SJSA1 (cell line): ENCODE measurements around the gene GRID2. TPM values are rescaled to one million over a fixed set of nuclear protein-coding genes. Genes with fewer than 3 reads are reported as not detected.

Experiments
- DNase-seq, 2 experiments: peaks; one replicate each; pipeline ENCODE4 v3.0.0-alpha.2; 2015 to 2020; ENCODE audit warnings: low spot score in 2 of 2, low read depth in 1 of 2
- H3K27ac ChIP-seq: fragments of 250-450 bp; sonication (Bioruptor Pico); 2 replicates; pipeline ENCODE4 v1.5.1; 2020; ENCODE audit warnings: mild to moderate bottlenecking, moderate library complexity
- H3K27me3 ChIP-seq: fragments of 250-450 bp; sonication (Bioruptor Pico); replicated peaks from 2 replicates; pipeline ENCODE4 v1.5.1; 2020; ENCODE audit warnings: mild to moderate bottlenecking, moderate library complexity
- H3K36me3 ChIP-seq: fragments of 250-450 bp; sonication (Bioruptor Pico); 2 replicates; pipeline ENCODE4 v1.5.1; 2020; ENCODE audit warnings: mild to moderate bottlenecking
- H3K4me1 ChIP-seq: fragments of 250-450 bp; sonication (Bioruptor Pico); replicated peaks from 2 replicates; pipeline ENCODE4 v1.6.1; 2021; ENCODE audit warnings: mild to moderate bottlenecking
- H3K4me3 ChIP-seq: fragments of 250-450 bp; sonication (Bioruptor Pico); 2 replicates; pipeline ENCODE4 v1.5.1; 2020; ENCODE audit warnings: mild to moderate bottlenecking
- H3K9me3 ChIP-seq: fragments of 250-450 bp; sonication (Bioruptor Pico); replicated peaks from 2 replicates; pipeline ENCODE4 v1.5.1; 2020; ENCODE audit warnings: mild to moderate bottlenecking
- total RNA-seq: library from RNA; depleted of rRNA; stranded (reverse); fragments of >200 nt; shearing (Covaris generic); gene quantifications from 2 replicates; pipeline ENCODE4 v1.2.3, GENCODE V29; 2014

Gene GRID2
- total RNA-seq, 1 experiment from 2014 or later: not detected

- H3K36me3 ChIP-seq: no peaks in the 10 kb centered on the region
- H3K9me3 ChIP-seq: no peaks in the 10 kb centered on the region
- no peaks in the 10 kb centered on the region for H3K27me3 ChIP-seq
- no peak overlapping the region for H3K27ac ChIP-seq
- H3K4me3 ChIP-seq: no peak overlapping the region
- no peak for DNase-seq
- no peaks in the 10 kb centered on the region for H3K4me1 ChIP-seq
Measured at GRCh38 chr4:92657695-92658094, 353.9 kb downstream of the GRID2 start.

- Histone ChIP-seq H3K4me1 (no peaks in the 10 kb centered on the region), H3K27ac (no peak overlapping the region), H3K9me3 (no peaks in the 10 kb centered on the region), H3K4me3 (no peak overlapping the region), H3K27me3 (no peaks in the 10 kb centered on the region), H3K36me3 (no peaks in the 10 kb centered on the region)
- DNase-seq: no peak
Measured at GRCh38 chr4:92658318-92658717, 354.6 kb downstream of the GRID2 start.

GRCh38 chr4:92677805-92678204 is 374.0 kb downstream of the GRID2 start:
- Histone ChIP-seq H3K4me1 (no peaks in the 10 kb centered on the region), H3K9me3 (no peaks in the 10 kb centered on the region), H3K27ac (no peak overlapping the region), H3K27me3 (no peaks in the 10 kb centered on the region), H3K4me3 (no peak overlapping the region), H3K36me3 (no peaks in the 10 kb centered on the region)
- no peak for DNase-seq

- Histone ChIP-seq H3K9me3 (no peaks in the 10 kb centered on the region), H3K27ac (no peak overlapping the region), H3K27me3 (no peaks in the 10 kb centered on the region), H3K4me1 (no peaks in the 10 kb centered on the region), H3K36me3 (no peaks in the 10 kb centered on the region), H3K4me3 (no peak overlapping the region)
- no peak for DNase-seq
Measured at GRCh38 chr4:92678292-92678691, 374.5 kb downstream of the GRID2 start.

GRCh38 chr4:92679149-92679548 is 375.4 kb downstream of the GRID2 start:
- Histone ChIP-seq H3K9me3 (no peaks in the 10 kb centered on the region), H3K27me3 (no peaks in the 10 kb centered on the region), H3K36me3 (no peaks in the 10 kb centered on the region), H3K27ac (no peak overlapping the region), H3K4me1 (no peaks in the 10 kb centered on the region), H3K4me3 (no peak overlapping the region)
- no peak for DNase-seq

- Histone ChIP-seq H3K9me3 (no peaks in the 10 kb centered on the region), H3K27ac (no peak overlapping the region), H3K36me3 (no peaks in the 10 kb centered on the region), H3K4me1 (no peaks in the 10 kb centered on the region), H3K4me3 (no peak overlapping the region), H3K27me3 (no peaks in the 10 kb centered on the region; the same call in 1 of the 2 replicates)
- DNase-seq: no peak
Measured at GRCh38 chr4:92714640-92715039, 410.9 kb downstream of the GRID2 start.

- no peaks in the 10 kb centered on the region for H3K4me1 ChIP-seq
Measured at GRCh38 chr4:92733231-92733630, 429.5 kb downstream of the GRID2 start.

GRCh38 chr4:92735025-92735665 is 431.4 kb downstream of the GRID2 start:
- Histone ChIP-seq H3K4me3 (no peak overlapping the region), H3K27me3 (no peaks in the 10 kb centered on the region), H3K4me1 (no peaks in the 10 kb centered on the region), H3K9me3 (no peaks in the 10 kb centered on the region), H3K27ac (no peak overlapping the region), H3K36me3 (no peaks in the 10 kb centered on the region)
- DNase-seq: no peak

More at GRCh38 chr4:92733231-92733630, 429.5 kb downstream of the GRID2 start:
- DNase-seq: no peak
- Histone ChIP-seq H3K4me3 (no peak overlapping the region), H3K36me3 (no peaks in the 10 kb centered on the region), H3K27me3 (no peaks in the 10 kb centered on the region), H3K27ac (no peak overlapping the region), H3K9me3 (no peaks in the 10 kb centered on the region)

GRCh38 chr4:92760433-92760832 is 456.7 kb downstream of the GRID2 start:
- no peak overlapping the region for H3K27ac ChIP-seq
- no peaks in the 10 kb centered on the region for H3K9me3 ChIP-seq
- no peaks in the 10 kb centered on the region for H3K4me1 ChIP-seq
- no peaks in the 10 kb centered on the region for H3K27me3 ChIP-seq
- no peaks in the 10 kb centered on the region for H3K36me3 ChIP-seq
- H3K4me3 ChIP-seq: no peak overlapping the region
- DNase-seq: no peak

- H3K27me3 ChIP-seq: no peaks in the 10 kb centered on the region
- H3K27ac ChIP-seq: no peak overlapping the region
- no peak for DNase-seq
- no peaks in the 10 kb centered on the region for H3K36me3 ChIP-seq
- H3K4me3 ChIP-seq: no peak overlapping the region
- no peaks in the 10 kb centered on the region for H3K4me1 ChIP-seq
- no peaks in the 10 kb centered on the region for H3K9me3 ChIP-seq
Measured at GRCh38 chr4:92776080-92776479, 472.3 kb downstream of the GRID2 start.

- no peak overlapping the region for H3K27ac ChIP-seq
- no peaks in the 10 kb centered on the region for H3K4me1 ChIP-seq
- DNase-seq: no peak
- H3K9me3 ChIP-seq: no peaks in the 10 kb centered on the region
- no peaks in the 10 kb centered on the region; the same call in none of the 2 replicates for H3K27me3 ChIP-seq
- H3K4me3 ChIP-seq: no peak overlapping the region
- no peaks in the 10 kb centered on the region for H3K36me3 ChIP-seq
Measured at GRCh38 chr4:92789741-92790140, 486.0 kb downstream of the GRID2 start.

GRCh38 chr4:92791871-92792440 is 488.2 kb downstream of the GRID2 start:
- Histone ChIP-seq H3K27me3 (no peaks in the 10 kb centered on the region; the same call in none of the 2 replicates), H3K9me3 (no peaks in the 10 kb centered on the region), H3K36me3 (no peaks in the 10 kb centered on the region), H3K4me1 (no peaks in the 10 kb centered on the region), H3K4me3 (no peak overlapping the region), H3K27ac (no peak overlapping the region)
- no peak for DNase-seq

- no peaks in the 10 kb centered on the region for H3K4me1 ChIP-seq
- no peaks in the 10 kb centered on the region for H3K36me3 ChIP-seq
- no peak overlapping the region for H3K4me3 ChIP-seq
- no peak for DNase-seq
- H3K27ac ChIP-seq: no peak overlapping the region
- no peaks in the 10 kb centered on the region for H3K27me3 ChIP-seq
- H3K9me3 ChIP-seq: no peaks in the 10 kb centered on the region
Measured at GRCh38 chr4:92809381-92809780, 505.6 kb downstream of the GRID2 start.

GRCh38 chr4:92812652-92813051 is 508.9 kb downstream of the GRID2 start:
- Histone ChIP-seq H3K36me3 (no peaks in the 10 kb centered on the region), H3K27ac (no peak overlapping the region), H3K4me1 (no peaks in the 10 kb centered on the region), H3K4me3 (no peak overlapping the region), H3K27me3 (no peaks in the 10 kb centered on the region), H3K9me3 (no peaks in the 10 kb centered on the region)
- no peak for DNase-seq

- Histone ChIP-seq H3K4me1 (no peaks in the 10 kb centered on the region), H3K9me3 (no peaks in the 10 kb centered on the region), H3K4me3 (no peak overlapping the region), H3K27me3 (no peaks in the 10 kb centered on the region), H3K36me3 (no peaks in the 10 kb centered on the region), H3K27ac (no peak overlapping the region)
- no peak for DNase-seq
Measured at GRCh38 chr4:92814677-92815076, 510.9 kb downstream of the GRID2 start.
